PC-9 (cell line): ENCODE measurements around the gene DPY19L3. TPM values are rescaled to one million over a fixed set of nuclear protein-coding genes. Genes with fewer than 3 reads are reported as not detected.

Experiments
- BruUV-seq: library from RNA; stranded (reverse); fragments of 400-500 nt; replicated peaks from 2 replicates; lab custom pipeline; 2021; lab: Mats Ljungman, UMichigan
- CTCF ChIA-PET: fragments of 300-600 bp; sonication (Branson Sonifier 250); formaldehyde crosslinking; loops from one replicate; lab custom pipeline; 2022; ENCODE audit warnings: antibody characterized with exemption; lab: Charles Lee
- POLR2A ChIA-PET: fragments of 300-600 bp; sonication (Branson Sonifier 250); formaldehyde crosslinking; loops from one replicate; lab custom pipeline; 2022; ENCODE audit warnings: antibody characterized with exemption; ENCODE audit not compliant: unreplicated experiment; lab: Charles Lee
- DNase-seq, 2 experiments: peaks; one replicate each; pipeline versions ENCODE4 v3.0.0 to v3.0.0-alpha.2; 2015 to 2022; ENCODE audit warnings: mixed read lengths in 1 of 2
- H2AFZ ChIP-seq: fragments of 200-600 bp; sonication (generic); 2 replicates; pipeline ENCODE4 v1.8.1; 2017; ENCODE audit warnings: antibody characterized with exemption
- H3F3A ChIP-seq: fragments of 200-600 bp; sonication (generic); 2 replicates; pipeline ENCODE4 v1.8.1; 2017; ENCODE audit warnings: antibody characterized with exemption, mild to moderate bottlenecking, low read depth; ENCODE audit not compliant: insufficient read depth
- H3K27ac ChIP-seq: fragments of 200-600 bp; sonication (generic); 2 replicates; pipeline ENCODE4 v1.6.1; 2016; ENCODE audit warnings: mixed run types
- H3K27me3 ChIP-seq: fragments of 200-600 bp; sonication (generic); 2 replicates; pipeline ENCODE4 v1.6.1; 2016; ENCODE audit warnings: low read depth, mixed run types; ENCODE audit not compliant: insufficient read depth
- H3K36me3 ChIP-seq: fragments of 200-600 bp; sonication (generic); 2 replicates; pipeline ENCODE4 v1.6.1; 2016; ENCODE audit warnings: low read depth, mixed run types
- H3K4me1 ChIP-seq: fragments of 200-600 bp; sonication (generic); replicated peaks from 2 replicates; pipeline ENCODE4 v1.6.1; 2016; ENCODE audit warnings: mixed run types; ENCODE audit not compliant: insufficient read depth
- H3K4me2 ChIP-seq: fragments of 200-600 bp; sonication (generic); 2 replicates; pipeline ENCODE4 v1.6.1; 2017; ENCODE audit warnings: mixed run types
- H3K4me3 ChIP-seq: fragments of 200-600 bp; sonication (generic); 2 replicates; pipeline ENCODE4 v1.6.1; 2016; ENCODE audit warnings: mixed run types
- H3K79me2 ChIP-seq: fragments of 200-600 bp; sonication (generic); 2 replicates; pipeline ENCODE4 v1.6.1; 2017; ENCODE audit warnings: low read depth, mixed run types
- H3K9me2 ChIP-seq: fragments of 200-600 bp; sonication (generic); 2 replicates; pipeline ENCODE4 v1.8.1; 2017; ENCODE audit warnings: mild to moderate bottlenecking; ENCODE audit not compliant: insufficient read depth
- H3K9me3 ChIP-seq: fragments of 200-600 bp; sonication (generic); 2 replicates; pipeline ENCODE4 v1.8.1; 2016; ENCODE audit warnings: low read depth; ENCODE audit not compliant: insufficient read depth
- H4K20me1 ChIP-seq: fragments of 200-600 bp; sonication (generic); 2 replicates; pipeline ENCODE4 v1.8.1; 2017; ENCODE audit not compliant: insufficient read depth
- CTCF ChIP-seq: fragments of 200-600 bp; sonication (generic); conservative IDR thresholded peaks from 2 replicates; pipeline ENCODE4 v1.6.1; 2017; ENCODE audit warnings: mixed run types, antibody characterized with exemption, mild to moderate bottlenecking, moderate library complexity
- EZH2 ChIP-seq: fragments of 200-600 bp; sonication (generic); IDR thresholded peaks from 2 replicates; pipeline ENCODE4 v1.8.0; 2017; ENCODE audit warnings: antibody characterized with exemption, low read depth
- intact Hi-C: fragments of 100-400 bp; cut with micrococcal nuclease; formaldehyde crosslinking; loops from one replicate; pipeline ENCODE4 v1.10.0; 2022; ENCODE audit not compliant: unreplicated experiment
- total RNA-seq: library from RNA; stranded (reverse); gene quantifications from 2 replicates; pipeline ENCODE4 v1.2.3, GENCODE V29; 2021

Gene DPY19L3
- total RNA-seq, 1 experiment from 2014 or later, result 22.3 TPM

GRCh38 chr19:32404213-32404932 lies 1.2 kb upstream of the DPY19L3 start:
- Histone ChIP-seq H3F3A (no peaks in the 10 kb centered on the region), H3K4me1 (peaks cover 17% of the 10 kb centered on the region; the same call in 1 of the 2 replicates), H3K36me3 (0 out of 2 replicates have a peak, but pooled peaks cover 5% of the 10 kb centered on the region), H4K20me1 (no peaks in the 10 kb centered on the region), H2AFZ (peak overlapping the region; percentile 92), H3K4me3 (peak overlapping the region; percentile 93), H3K9me3 (no peaks in the 10 kb centered on the region), H3K4me2 (peak overlapping the region; percentile 93), H3K27me3 (no peaks in the 10 kb centered on the region), H3K79me2 (peaks cover 17% of the 10 kb centered on the region), H3K9me2 (no peaks in the 10 kb centered on the region), H3K27ac (peak overlapping the region; percentile 66)
- POLR2A ChIA-PET, result interaction anchor here (0.6 kb wide), 1 partner anchor 64 kb away, joined by 6 read pairs; no protein-coding TSS in a partner anchor
- no peak for DNase-seq
- no peak for TF ChIP-seq CTCF
- no peak for TF ChIP-seq EZH2
- CTCF ChIA-PET, result interaction anchor here (0.6 kb wide), 1 partner anchor 165 kb away, joined by 3 read pairs; no protein-coding TSS in a partner anchor
- no TSS peak for BruUV-seq
- intact Hi-C loops, result loop anchor here (2.0 kb wide), 1 partner anchor 60 kb away; the partner anchor contains the start of gene ZNF507

- DNase-seq, result peak in 1 of 2 experiments; percentile 50
- no peaks in the 10 kb centered on the region for H3K27me3 ChIP-seq
- H3K4me3 ChIP-seq, result peak overlapping the region; percentile 93
- peak overlapping the region; percentile 92 for H2AFZ ChIP-seq
- no peaks in the 10 kb centered on the region for H3F3A ChIP-seq
- CTCF ChIA-PET, result no interaction called here
- TF ChIP-seq CTCF, result no peak
- TF ChIP-seq EZH2, result no peak
- peak overlapping the region; percentile 93 for H3K4me2 ChIP-seq
- TSS peak; percentile 83 for BruUV-seq
- no peaks in the 10 kb centered on the region for H3K9me3 ChIP-seq
- POLR2A ChIA-PET, result interaction anchor here (0.6 to 0.9 kb wide), 3 partner anchors 31 to 252 kb away, joined by 6 to 17 read pairs (median 8); no protein-coding TSS in a partner anchor
- peaks cover 17% of the 10 kb centered on the region for H3K79me2 ChIP-seq
- no peaks in the 10 kb centered on the region for H3K9me2 ChIP-seq
- peak overlapping the region; percentile 66 for H3K27ac ChIP-seq
- H3K36me3 ChIP-seq, result 0 out of 2 replicates have a peak, but pooled peaks cover 10% of the 10 kb centered on the region
- H4K20me1 ChIP-seq, result no peaks in the 10 kb centered on the region
- intact Hi-C loops, result loop anchor here (2.0 kb wide), 1 partner anchor 60 kb away; the partner anchor contains the start of gene ZNF507
- H3K4me1 ChIP-seq, result peaks cover 17% of the 10 kb centered on the region; the same call in 1 of the 2 replicates
These were observed 588 bp upstream of the DPY19L3 start for GRCh38 chr19:32404933-32405430.

GRCh38 chr19:32406161-32407003 lies 812 bp downstream of the DPY19L3 start:
- H3K4me1 ChIP-seq, result peaks cover 17% of the 10 kb centered on the region; the same call in 1 of the 2 replicates
- 0 out of 2 replicates have a peak, but pooled peaks cover 16% of the 10 kb centered on the region for H3K36me3 ChIP-seq
- peak overlapping the region; percentile 96 for H2AFZ ChIP-seq
- no peaks in the 10 kb centered on the region for H3K27me3 ChIP-seq
- TF ChIP-seq CTCF (no peak), EZH2 (no peak)
- H3K9me2 ChIP-seq, result no peaks in the 10 kb centered on the region
- H3K79me2 ChIP-seq, result peaks cover 17% of the 10 kb centered on the region
- intact Hi-C loops, result loop anchor here (2.0 kb wide), 1 partner anchor 34 kb away; no protein-coding TSS in a partner anchor
- POLR2A ChIA-PET, result interaction anchor here (0.7 to 0.9 kb wide), 2 partner anchors 33 to 119 kb away, joined by 4 to 17 read pairs; no protein-coding TSS in a partner anchor
- H3F3A ChIP-seq, result no peaks in the 10 kb centered on the region
- peak overlapping the region; percentile 93 for H3K4me3 ChIP-seq
- H3K4me2 ChIP-seq, result peak overlapping the region; percentile 93
- no peak overlapping the region for H3K27ac ChIP-seq
- no TSS peak for BruUV-seq
- no peaks in the 10 kb centered on the region for H3K9me3 ChIP-seq
- CTCF ChIA-PET, result no interaction called here
- H4K20me1 ChIP-seq, result no peaks in the 10 kb centered on the region
- DNase-seq, result no peak
